ENCODE results near the gene CCDC87.
A peak's percentile ranks its signal among the peaks of the same experiment; 100 is the strongest.
"Not testable (repeated sequence)": the region's sequence is repeated elsewhere in the genome, so short reads cannot be mapped to it uniquely, and the experiment has no call there.

The CCDC87 gene

GRCh38 chr11:66554602-66555001, 38.3 kb downstream of the CCDC87 start:
- Histone ChIP-seq H3K4me1 (ENCODE audit: control insufficient read depth, insufficient read depth, low read length) (peaks cover 10% of the 10 kb centered on the region), H3K27ac (ENCODE audit: low read length) (no peak overlapping the region), H3K27me3 (ENCODE audit: control insufficient read depth in 1 of 2, insufficient read depth in 2 of 2, low read length in 2 of 2) (peaks cover 0 to 5% of the 10 kb centered on the region in 2 donors), H3K9me3 (ENCODE audit: control insufficient read depth in 2 of 2, low read length in 2 of 2) (no peaks in the 10 kb centered on the region), H3K36me3 (ENCODE audit: control insufficient read depth in 2 of 2, insufficient read depth in 2 of 2, low read length in 2 of 2) (no peaks in the 10 kb centered on the region), H3K4me3 (ENCODE audit: low read length in 2 of 2) (no peak overlapping the region), H3K9ac (ENCODE audit: low read length in 2 of 2) (no peak overlapping the region)

GRCh38 chr11:66550887-66551286, 42.0 kb downstream of the CCDC87 start:
- H3K27ac ChIP-seq (ENCODE audit: low read length) = no peak overlapping the region
- H3K27me3 ChIP-seq (ENCODE audit: control insufficient read depth in 1 of 2, insufficient read depth in 2 of 2, low read length in 2 of 2) = peaks cover 0 to 3% of the 10 kb centered on the region in 2 donors

GRCh38 chr11:66549696-66550095, 43.2 kb downstream of the CCDC87 start:
- no peaks in the 10 kb centered on the region for H3K27me3 ChIP-seq (ENCODE audit: control insufficient read depth in 1 of 2, insufficient read depth in 2 of 2, low read length in 2 of 2)

More at GRCh38 chr11:66550887-66551286, 42.0 kb downstream of the CCDC87 start:
- Histone ChIP-seq H3K4me3 (ENCODE audit: low read length in 2 of 2) (no peak overlapping the region), H3K9ac (ENCODE audit: low read length in 2 of 2) (no peak overlapping the region), H3K36me3 (ENCODE audit: control insufficient read depth in 2 of 2, insufficient read depth in 2 of 2, low read length in 2 of 2) (no peaks in the 10 kb centered on the region), H3K9me3 (ENCODE audit: control insufficient read depth in 2 of 2, low read length in 2 of 2) (no peaks in the 10 kb centered on the region), H3K4me1 (ENCODE audit: control insufficient read depth, insufficient read depth, low read length) (peaks cover 10% of the 10 kb centered on the region)

GRCh38 chr11:66548774-66549630, 43.9 kb downstream of the CCDC87 start:
- Histone ChIP-seq H3K27me3 (ENCODE audit: control insufficient read depth in 1 of 2, insufficient read depth in 2 of 2, low read length in 2 of 2) (no peaks in the 10 kb centered on the region), H3K4me3 (ENCODE audit: low read length in 2 of 2) (no peak overlapping the region), H3K27ac (ENCODE audit: low read length) (no peak overlapping the region), H3K4me1 (ENCODE audit: control insufficient read depth, insufficient read depth, low read length) (peaks cover 24% of the 10 kb centered on the region), H3K36me3 (ENCODE audit: control insufficient read depth in 2 of 2, insufficient read depth in 2 of 2, low read length in 2 of 2) (no peaks in the 10 kb centered on the region), H3K9me3 (ENCODE audit: control insufficient read depth in 2 of 2, low read length in 2 of 2) (no peaks in the 10 kb centered on the region), H3K9ac (ENCODE audit: low read length in 2 of 2) (no peak overlapping the region)

More at GRCh38 chr11:66549696-66550095, 43.2 kb downstream of the CCDC87 start:
- Histone ChIP-seq H3K9ac (ENCODE audit: low read length in 2 of 2) (no peak overlapping the region), H3K36me3 (ENCODE audit: control insufficient read depth in 2 of 2, insufficient read depth in 2 of 2, low read length in 2 of 2) (no peaks in the 10 kb centered on the region), H3K9me3 (ENCODE audit: control insufficient read depth in 2 of 2, low read length in 2 of 2) (no peaks in the 10 kb centered on the region), H3K4me3 (ENCODE audit: low read length in 2 of 2) (no peak overlapping the region), H3K4me1 (ENCODE audit: control insufficient read depth, insufficient read depth, low read length) (peaks cover 19% of the 10 kb centered on the region), H3K27ac (ENCODE audit: low read length) (no peak overlapping the region)

GRCh38 chr11:66548041-66548440, 44.8 kb downstream of the CCDC87 start:
- H3K9ac ChIP-seq (ENCODE audit: low read length in 2 of 2) = no peak overlapping the region

GRCh38 chr11:66547662-66548009, 45.2 kb downstream of the CCDC87 start:
- no peaks in the 10 kb centered on the region for H3K27me3 ChIP-seq (ENCODE audit: control insufficient read depth in 1 of 2, insufficient read depth in 2 of 2, low read length in 2 of 2)
- no peaks in the 10 kb centered on the region for H3K9me3 ChIP-seq (ENCODE audit: control insufficient read depth in 2 of 2, low read length in 2 of 2)
- no peak overlapping the region for H3K27ac ChIP-seq (ENCODE audit: low read length)
- H3K36me3 ChIP-seq (ENCODE audit: control insufficient read depth in 2 of 2, insufficient read depth in 2 of 2, low read length in 2 of 2) = peaks cover 2 to 8% of the 10 kb centered on the region in 2 donors
- peaks cover 33% of the 10 kb centered on the region for H3K4me1 ChIP-seq (ENCODE audit: control insufficient read depth, insufficient read depth, low read length)
- no peak overlapping the region for H3K9ac ChIP-seq (ENCODE audit: low read length in 2 of 2)
- no peak overlapping the region for H3K4me3 ChIP-seq (ENCODE audit: low read length in 2 of 2)

More at GRCh38 chr11:66548041-66548440, 44.8 kb downstream of the CCDC87 start:
- Histone ChIP-seq H3K4me1 (ENCODE audit: control insufficient read depth, insufficient read depth, low read length) (peaks cover 31% of the 10 kb centered on the region), H3K9me3 (ENCODE audit: control insufficient read depth in 2 of 2, low read length in 2 of 2) (no peaks in the 10 kb centered on the region), H3K27me3 (ENCODE audit: control insufficient read depth in 1 of 2, insufficient read depth in 2 of 2, low read length in 2 of 2) (no peaks in the 10 kb centered on the region), H3K27ac (ENCODE audit: low read length) (no peak overlapping the region), H3K36me3 (ENCODE audit: control insufficient read depth in 2 of 2, insufficient read depth in 2 of 2, low read length in 2 of 2) (peaks cover 0 to 4% of the 10 kb centered on the region in 2 donors), H3K4me3 (ENCODE audit: low read length in 2 of 2) (no peak overlapping the region)

- no peak overlapping the region for H3K9ac ChIP-seq (ENCODE audit: low read length in 2 of 2)
- H3K4me1 ChIP-seq (ENCODE audit: control insufficient read depth, insufficient read depth, low read length) = peaks cover 33% of the 10 kb centered on the region
- H3K27ac ChIP-seq (ENCODE audit: low read length) = no peak overlapping the region
- H3K9me3 ChIP-seq (ENCODE audit: control insufficient read depth in 2 of 2, low read length in 2 of 2) = no peaks in the 10 kb centered on the region
- no peak overlapping the region for H3K4me3 ChIP-seq (ENCODE audit: low read length in 2 of 2)
- H3K36me3 ChIP-seq (ENCODE audit: control insufficient read depth in 2 of 2, insufficient read depth in 2 of 2, low read length in 2 of 2) = peaks cover 5 to 13% of the 10 kb centered on the region in 2 donors
- H3K27me3 ChIP-seq (ENCODE audit: control insufficient read depth in 1 of 2, insufficient read depth in 2 of 2, low read length in 2 of 2) = no peaks in the 10 kb centered on the region
These were observed 45.7 kb downstream of the CCDC87 start for GRCh38 chr11:66546966-66547661.

- peaks cover 33% of the 10 kb centered on the region for H3K4me1 ChIP-seq (ENCODE audit: control insufficient read depth, insufficient read depth, low read length)
- H3K36me3 ChIP-seq (ENCODE audit: control insufficient read depth in 2 of 2, insufficient read depth in 2 of 2, low read length in 2 of 2) = peaks cover 10 to 14% of the 10 kb centered on the region in 2 donors
- no peaks in the 10 kb centered on the region for H3K27me3 ChIP-seq (ENCODE audit: control insufficient read depth in 1 of 2, insufficient read depth in 2 of 2, low read length in 2 of 2)
- peak within 1 kb of the TSS; percentile 78 to 81 for H3K9ac ChIP-seq (ENCODE audit: low read length in 2 of 2)
- H3K9me3 ChIP-seq (ENCODE audit: control insufficient read depth in 2 of 2, low read length in 2 of 2) = no peaks in the 10 kb centered on the region
- H3K27ac ChIP-seq (ENCODE audit: low read length) = peak within 1 kb of the TSS; percentile 60
- peak within 1 kb of the TSS; percentile 75 to 80 for H3K4me3 ChIP-seq (ENCODE audit: low read length in 2 of 2)
These were observed 46.4 kb downstream of the CCDC87 start, which contains the start of gene ACTN3 for GRCh38 chr11:66546368-66546965. TSS of gene ACTN3 (plus strand) at chr11:66546903. CDS start at chr11:66546938, 35 bp downstream.

GRCh38 chr11:66545701-66546367, 47.0 kb downstream of the CCDC87 start, which contains the start of gene ZDHHC24:
TSS of gene ZDHHC24 (minus strand) at chr11:66546048. CDS start at chr11:66546003, 45 bp downstream.
- Histone ChIP-seq H3K9me3 (ENCODE audit: control insufficient read depth in 2 of 2, low read length in 2 of 2) (no peaks in the 10 kb centered on the region), H3K27me3 (ENCODE audit: control insufficient read depth in 1 of 2, insufficient read depth in 2 of 2, low read length in 2 of 2) (no peaks in the 10 kb centered on the region), H3K9ac (ENCODE audit: low read length in 2 of 2) (peak within 1 kb of the TSS; percentile 78 to 81), H3K4me3 (ENCODE audit: low read length in 2 of 2) (peak within 1 kb of the TSS; percentile 75 to 80), H3K36me3 (ENCODE audit: control insufficient read depth in 2 of 2, insufficient read depth in 2 of 2, low read length in 2 of 2) (peaks cover 11 to 14% of the 10 kb centered on the region in 2 donors), H3K4me1 (ENCODE audit: control insufficient read depth, insufficient read depth, low read length) (peaks cover 33% of the 10 kb centered on the region), H3K27ac (ENCODE audit: low read length) (peak within 1 kb of the TSS; percentile 60)

- H3K27ac ChIP-seq (ENCODE audit: low read length); H3K27me3 ChIP-seq (ENCODE audit: control insufficient read depth in 1 of 2, insufficient read depth in 2 of 2, low read length in 2 of 2); H3K9me3 ChIP-seq (ENCODE audit: control insufficient read depth in 2 of 2, low read length in 2 of 2): not testable (repeated sequence)
- Histone ChIP-seq H3K4me3 (ENCODE audit: low read length in 2 of 2) (peak overlapping the region; percentile 73 to 80), H3K4me1 (ENCODE audit: control insufficient read depth, insufficient read depth, low read length) (peaks cover 33% of the 10 kb centered on the region), H3K9ac (ENCODE audit: low read length in 2 of 2) (peak overlapping the region; percentile 78 to 81), H3K36me3 (ENCODE audit: control insufficient read depth in 2 of 2, insufficient read depth in 2 of 2, low read length in 2 of 2) (peaks cover 13 to 14% of the 10 kb centered on the region in 2 donors)
These were observed 47.9 kb downstream of the CCDC87 start for GRCh38 chr11:66544952-66545351.

Data from stomach smooth muscle (tissue), 2 donors.